Activated T-helper 1 cell treated with anti-CD3 and anti-CD28 coated beads, Interleukin-12 subunit alpha, Interleukin-12 subunit beta, Interleukin-2, Interleukin-4 antibody, amounts not matched to agents 30 ng/mL and 10 ng/mL and 1 ng/mL, durations not matched to agents 14 hours and 24 hours and 36 hours (primary cell): ENCODE data around the gene MARK4. TPM values are rescaled to one million over a fixed set of nuclear protein-coding genes. Genes with fewer than 3 reads are reported as not detected.

ENCODE experiments used
- DNase-seq: peaks from one replicate; pipeline ENCODE4 v3.0.0; 2021; ENCODE audit warnings: low spot score
- H3K27ac Mint-ChIP-seq: one replicate; pipeline ENCODE4 v1.8.0; 2021; ENCODE audit warnings: mild to moderate bottlenecking, mixed read lengths
- H3K27me3 Mint-ChIP-seq: one replicate; pipeline ENCODE4 v1.8.0; 2022; ENCODE audit warnings: mild to moderate bottlenecking, moderate library complexity, mixed read lengths; ENCODE audit not compliant: insufficient read depth
- H3K36me3 Mint-ChIP-seq: one replicate; pipeline ENCODE4 v1.8.0; 2021; ENCODE audit warnings: low read depth, mixed read lengths
- H3K4me1 Mint-ChIP-seq: one replicate; pipeline ENCODE4 v1.8.0; 2021; ENCODE audit warnings: low read depth, mixed read lengths
- H3K4me3 Mint-ChIP-seq: one replicate; pipeline ENCODE4 v1.8.0; 2021; ENCODE audit warnings: mild to moderate bottlenecking, moderate library complexity, mixed read lengths
- H3K9me3 Mint-ChIP-seq: one replicate; pipeline ENCODE4 v1.8.0; 2021; ENCODE audit warnings: mixed read lengths
- intact Hi-C: fragments of 100-400 bp; cut with micrococcal nuclease; formaldehyde crosslinking; loops from one replicate; pipeline ENCODE4 v1.15.1; 2024
- total RNA-seq: library from RNA; stranded (reverse); gene quantifications from 2 replicates; pipeline ENCODE4 v1.2.3, GENCODE V29; 2022

MARK4 gene
- 27.1 and 27.2 TPM in 2 replicates for total RNA-seq

- intact Hi-C loops, result loop anchor here (1.0 to 5.0 kb wide), 4 partner anchors 73 to 236 kb away; partner anchors contain the start of genes BLOC1S3, ERCC2, GEMIN7 and TRAPPC6A
- Mint-ChIP-seq H3K4me1 (peaks cover 19% of the 10 kb centered on the region), H3K27me3 (peaks cover 2% of the 10 kb centered on the region), H3K36me3 (no peaks in the 10 kb centered on the region), H3K4me3 (peak within 1 kb of the TSS; percentile 87), H3K9me3 (no peaks in the 10 kb centered on the region), H3K27ac (peak within 1 kb of the TSS; percentile 70)
- DNase-seq, result peak; percentile 40
Measured at GRCh38 chr19:45250832-45251451, at the start of gene MARK4. TSS of gene MARK4 (plus strand) at chr19:45251271. CDS start at chr19:45251589, 318 bp downstream.

DNA sequence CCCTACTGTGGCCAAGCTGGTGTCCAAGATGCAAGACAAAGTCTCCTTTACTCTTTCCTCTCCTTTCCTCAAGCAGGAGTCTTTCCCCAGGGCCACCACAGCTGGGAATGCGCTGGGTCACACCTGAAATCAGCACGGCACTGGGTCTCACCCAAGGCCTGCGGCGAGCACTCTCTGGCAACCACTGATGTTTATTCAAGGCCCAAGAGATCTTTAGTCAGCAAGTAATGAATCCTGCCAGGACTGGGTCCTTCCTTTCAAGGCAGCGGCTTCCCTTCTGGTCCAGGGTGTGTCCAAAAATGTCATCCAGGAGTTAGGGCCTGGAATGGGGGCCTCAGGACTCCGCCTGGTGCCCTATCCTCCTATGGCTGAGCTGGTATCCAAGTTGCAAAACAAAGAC lies 48.4 kb upstream of the MARK4 start:
- Mint-ChIP-seq H3K4me3 (no peak overlapping the region), H3K36me3 (no peaks in the 10 kb centered on the region), H3K4me1 (no peaks in the 10 kb centered on the region), H3K27me3 (peaks cover 7% of the 10 kb centered on the region), H3K27ac (no peak overlapping the region), H3K9me3 (no peaks in the 10 kb centered on the region)
- intact Hi-C loops, result no loop called here
- no peak for DNase-seq

DNA sequence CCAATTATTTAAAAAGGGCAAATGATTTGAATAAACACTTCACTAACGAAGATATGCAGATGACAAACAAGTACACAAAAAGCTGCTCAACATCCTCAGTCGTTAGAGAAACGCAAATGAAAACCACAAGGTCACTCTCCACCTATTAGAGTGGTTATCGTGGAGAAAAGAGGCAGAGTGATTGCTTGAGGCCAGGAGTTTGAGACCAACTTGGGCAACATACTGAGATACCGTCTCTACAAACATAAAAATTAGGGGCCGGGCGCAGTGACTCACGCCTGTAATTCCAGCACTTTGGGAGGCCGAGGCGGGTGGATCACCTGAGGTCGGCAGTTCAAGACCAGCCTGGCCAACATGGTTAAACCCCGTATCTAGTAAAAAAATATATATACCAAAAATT lies 45.3 kb upstream of the MARK4 start:
- intact Hi-C loops, result no loop called here
- peaks cover 6% of the 10 kb centered on the region for H3K4me1 Mint-ChIP-seq
- no peaks in the 10 kb centered on the region for H3K36me3 Mint-ChIP-seq
- H3K4me3 Mint-ChIP-seq, result no peak overlapping the region
- H3K27ac Mint-ChIP-seq, result no peak overlapping the region
- H3K27me3 Mint-ChIP-seq, result peaks cover 9% of the 10 kb centered on the region
- no peaks in the 10 kb centered on the region for H3K9me3 Mint-ChIP-seq
- DNase-seq, result no peak

DNA sequence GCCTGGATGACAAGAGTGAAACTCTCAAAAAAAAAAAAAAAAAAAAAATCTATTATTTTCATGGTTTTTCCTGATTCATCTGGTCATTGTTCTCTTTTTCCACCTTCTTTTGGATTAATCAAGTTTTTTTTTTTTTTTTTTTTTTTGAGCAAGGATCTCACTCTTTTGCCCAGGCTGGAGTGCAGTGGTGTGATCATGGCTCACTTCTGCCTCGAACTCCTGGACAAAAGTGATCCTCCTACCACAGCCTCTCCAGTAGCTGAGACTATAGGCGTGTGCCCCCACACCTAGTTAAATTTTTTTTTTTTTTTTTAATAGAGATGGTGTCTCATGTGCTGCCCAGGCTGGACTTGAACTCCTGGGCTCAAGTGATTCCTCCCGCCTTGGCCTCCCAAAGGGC lies 44.7 kb upstream of the MARK4 start:
- no peak overlapping the region for H3K4me3 Mint-ChIP-seq
- no peaks in the 10 kb centered on the region for H3K9me3 Mint-ChIP-seq
- peaks cover 12% of the 10 kb centered on the region for H3K27me3 Mint-ChIP-seq
- H3K4me1 Mint-ChIP-seq, result peaks cover 6% of the 10 kb centered on the region
- intact Hi-C loops, result no loop called here
- DNase-seq, result no peak
- H3K27ac Mint-ChIP-seq, result no peak overlapping the region
- no peaks in the 10 kb centered on the region for H3K36me3 Mint-ChIP-seq

- intact Hi-C loops, result no loop called here
- Mint-ChIP-seq H3K36me3 (no peaks in the 10 kb centered on the region), H3K27me3 (peaks cover 41% of the 10 kb centered on the region), H3K4me1 (peaks cover 6% of the 10 kb centered on the region), H3K9me3 (no peaks in the 10 kb centered on the region), H3K4me3 (no peak overlapping the region), H3K27ac (no peak overlapping the region)
- no peak for DNase-seq
Measured at GRCh38 chr19:45211751-45212381, 39.2 kb upstream of the MARK4 start.

GRCh38 chr19:45213031-45213430 lies 38.0 kb upstream of the MARK4 start:
- peaks cover 46% of the 10 kb centered on the region for H3K27me3 Mint-ChIP-seq

DNA sequence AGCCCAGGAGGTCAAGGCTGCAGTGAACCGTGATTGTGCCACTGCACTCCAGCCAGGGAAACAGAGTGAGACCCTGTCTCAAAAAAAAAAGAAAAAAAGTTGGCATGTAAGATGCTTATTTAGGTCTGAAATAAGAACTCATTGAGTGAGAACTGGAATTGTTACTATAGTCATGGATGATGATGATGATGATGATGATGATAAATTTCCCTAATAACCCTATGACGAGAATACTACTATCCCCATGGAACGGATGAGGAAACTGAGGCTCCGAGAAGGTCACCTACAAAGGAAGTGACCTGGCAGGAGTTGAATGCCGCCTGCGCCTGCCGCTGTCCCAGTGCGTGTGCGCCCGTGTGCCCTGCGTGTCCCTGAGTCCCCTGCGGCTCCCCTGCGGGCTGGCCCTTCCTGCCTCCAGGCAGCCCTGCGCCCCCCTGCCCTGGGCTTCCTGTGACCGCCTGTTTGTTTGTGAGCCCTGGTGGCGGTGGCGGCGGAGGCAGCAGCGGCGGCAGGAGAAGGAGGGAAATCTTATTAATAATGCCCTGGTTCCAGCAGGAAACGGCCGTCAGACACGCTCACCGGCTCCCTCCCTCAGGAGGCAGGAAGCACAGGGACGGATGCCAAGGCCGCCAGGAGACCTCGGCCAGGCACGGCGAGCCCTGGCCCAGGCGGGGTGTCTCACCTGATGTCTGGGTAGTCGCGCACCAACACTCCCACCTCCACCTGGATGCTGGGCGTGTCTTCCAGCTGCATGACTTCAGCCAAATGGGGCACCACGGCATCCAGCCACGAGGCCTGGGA lies 35.5 kb upstream of the MARK4 start:
- Mint-ChIP-seq H3K27ac (no peak overlapping the region), H3K4me3 (no peak overlapping the region), H3K27me3 (peaks cover 54% of the 10 kb centered on the region), H3K36me3 (no peaks in the 10 kb centered on the region), H3K4me1 (no peaks in the 10 kb centered on the region), H3K9me3 (no peaks in the 10 kb centered on the region)
- intact Hi-C loops, result no loop called here
- DNase-seq, result no peak

More at GRCh38 chr19:45213031-45213430, 38.0 kb upstream of the MARK4 start:
- Mint-ChIP-seq H3K27ac (no peak overlapping the region), H3K9me3 (no peaks in the 10 kb centered on the region), H3K36me3 (no peaks in the 10 kb centered on the region), H3K4me1 (peaks cover 6% of the 10 kb centered on the region), H3K4me3 (no peak overlapping the region)
- no peak for DNase-seq
- intact Hi-C loops, result no loop called here

- peaks cover 50% of the 10 kb centered on the region for H3K27me3 Mint-ChIP-seq
- H3K4me3 Mint-ChIP-seq, result no peak overlapping the region
- H3K4me1 Mint-ChIP-seq, result no peaks in the 10 kb centered on the region
- no peaks in the 10 kb centered on the region for H3K36me3 Mint-ChIP-seq
- intact Hi-C loops, result no loop called here
- DNase-seq, result no peak
- H3K27ac Mint-ChIP-seq, result no peak overlapping the region
- H3K9me3 Mint-ChIP-seq, result no peaks in the 10 kb centered on the region
Measured at GRCh38 chr19:45216667-45217066, 34.4 kb upstream of the MARK4 start.

DNA sequence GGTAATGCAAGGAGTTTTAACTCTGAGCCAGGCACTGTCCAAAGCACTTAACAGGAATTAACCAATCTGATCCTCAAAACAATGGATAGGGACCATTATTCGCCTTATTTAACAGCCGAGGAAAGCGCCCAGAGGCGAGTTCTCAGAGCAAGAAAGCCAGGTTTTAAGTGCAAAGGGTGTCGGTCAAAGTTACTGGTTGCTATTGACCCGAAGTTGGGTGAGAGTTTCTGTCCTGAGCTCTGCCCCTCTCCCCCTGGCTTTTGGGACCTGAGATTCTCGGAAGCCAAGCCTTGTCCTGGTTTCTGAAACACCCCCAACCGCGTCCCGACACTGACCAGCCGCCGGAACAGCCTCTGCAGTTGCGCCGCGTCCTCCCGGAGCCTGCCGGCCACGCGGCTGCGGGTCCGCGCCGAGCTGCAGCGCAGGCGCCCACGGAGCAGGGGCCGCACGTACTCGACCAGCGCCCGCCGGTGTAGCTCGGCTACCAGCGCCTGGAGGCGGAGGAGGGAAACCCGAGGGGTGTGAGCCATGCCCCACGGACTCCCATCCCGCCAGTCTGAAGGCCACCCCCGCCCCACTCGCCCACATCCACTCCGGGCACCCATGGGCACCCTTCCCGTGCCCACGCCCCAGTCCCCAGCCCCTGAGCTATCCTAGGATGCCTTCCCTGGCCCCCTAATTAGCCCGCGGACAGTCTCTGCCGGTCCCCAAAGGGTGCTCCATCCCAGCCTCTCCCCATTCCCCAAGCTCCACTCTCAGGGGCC lies 33.7 kb upstream of the MARK4 start:
- peaks cover 46% of the 10 kb centered on the region for H3K27me3 Mint-ChIP-seq
- no peak overlapping the region for H3K4me3 Mint-ChIP-seq
- intact Hi-C loops, result no loop called here
- no peaks in the 10 kb centered on the region for H3K36me3 Mint-ChIP-seq
- H3K9me3 Mint-ChIP-seq, result no peaks in the 10 kb centered on the region
- no peak overlapping the region for H3K27ac Mint-ChIP-seq
- no peaks in the 10 kb centered on the region for H3K4me1 Mint-ChIP-seq
- DNase-seq, result no peak

- H3K4me3 Mint-ChIP-seq, result no peak overlapping the region
- intact Hi-C loops, result no loop called here
- H3K27ac Mint-ChIP-seq, result no peak overlapping the region
- no peaks in the 10 kb centered on the region for H3K36me3 Mint-ChIP-seq
- no peaks in the 10 kb centered on the region for H3K4me1 Mint-ChIP-seq
- no peak for DNase-seq
- H3K27me3 Mint-ChIP-seq, result peaks cover 46% of the 10 kb centered on the region
- H3K9me3 Mint-ChIP-seq, result no peaks in the 10 kb centered on the region
Measured at GRCh38 chr19:45217957-45218334, 33.1 kb upstream of the MARK4 start.

GRCh38 chr19:45218426-45218825 lies 32.6 kb upstream of the MARK4 start:
- Mint-ChIP-seq H3K27me3 (peaks cover 43% of the 10 kb centered on the region), H3K36me3 (no peaks in the 10 kb centered on the region), H3K4me3 (no peak overlapping the region), H3K4me1 (no peaks in the 10 kb centered on the region), H3K9me3 (no peaks in the 10 kb centered on the region), H3K27ac (no peak overlapping the region)
- intact Hi-C loops, result no loop called here
- DNase-seq, result no peak

DNA sequence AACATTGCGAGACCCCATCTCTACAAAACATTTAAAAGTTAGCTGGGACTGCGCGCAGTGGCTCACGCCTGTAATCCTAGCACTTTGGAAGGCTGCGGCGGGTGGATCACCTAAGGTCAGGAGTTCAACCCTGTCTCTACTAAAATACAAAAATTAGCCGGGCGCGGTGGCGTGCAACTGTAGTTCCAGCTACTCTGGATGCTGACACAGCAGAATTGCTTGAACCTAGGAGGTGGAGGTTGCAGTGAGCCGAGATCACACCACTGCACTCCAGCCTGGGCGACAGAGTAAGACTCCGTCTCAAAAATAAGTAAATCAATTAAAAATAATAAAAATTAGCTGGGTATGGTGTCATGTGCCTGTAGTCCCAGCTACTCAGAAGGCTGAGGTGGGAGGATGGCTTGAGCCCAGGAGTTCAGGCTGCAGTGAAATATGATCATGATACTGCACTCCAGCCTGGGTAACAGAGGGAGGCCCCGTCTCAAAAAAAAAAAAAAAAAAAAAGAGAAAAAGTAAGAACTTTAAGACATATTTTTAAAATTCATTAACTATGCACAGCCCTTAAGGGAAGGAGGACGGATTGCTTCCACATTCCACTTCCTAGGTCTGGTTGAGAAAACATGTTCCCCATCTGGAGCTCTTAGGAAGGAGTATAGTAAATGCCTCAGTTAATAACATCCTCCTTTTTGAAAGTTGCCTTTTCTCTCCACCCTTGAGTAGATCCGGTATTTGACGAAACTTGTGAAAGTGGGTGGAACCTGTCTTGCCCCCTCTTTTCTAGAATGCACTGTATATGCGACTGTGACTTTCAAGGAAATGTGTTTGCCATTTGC lies 31.9 kb upstream of the MARK4 start:
- Mint-ChIP-seq H3K27ac (no peak overlapping the region), H3K9me3 (no peaks in the 10 kb centered on the region), H3K4me1 (no peaks in the 10 kb centered on the region), H3K36me3 (no peaks in the 10 kb centered on the region), H3K27me3 (peaks cover 40% of the 10 kb centered on the region), H3K4me3 (no peak overlapping the region)
- DNase-seq, result no peak
- intact Hi-C loops, result no loop called here
